WERI-Rb-1 (cell line): ENCODE data around the gene PTP4A1.

Experiments used
- DNase-seq: peaks from one replicate; pipeline ENCODE4 v3.0.0-alpha.2; 2020
- H3K27ac ChIP-seq: fragments of 250-450 bp; sonication (Bioruptor Pico); 2 replicates; pipeline ENCODE4 v1.5.1; 2020; ENCODE audit warnings: mild to moderate bottlenecking, moderate library complexity
- H3K27me3 ChIP-seq: fragments of 250-450 bp; sonication (Bioruptor Pico); 2 replicates; pipeline ENCODE4 v1.5.1; 2021; ENCODE audit warnings: mild to moderate bottlenecking, low read depth, moderate library complexity; ENCODE audit not compliant: insufficient read depth, severe bottlenecking
- H3K36me3 ChIP-seq: fragments of 250-450 bp; sonication (Bioruptor Pico); 2 replicates; pipeline ENCODE4 v1.5.1; 2020; ENCODE audit warnings: mild to moderate bottlenecking, moderate library complexity
- H3K4me3 ChIP-seq: 2 replicates; pipeline ENCODE4 v1.5.1; 2011; ENCODE audit warnings: low read depth, mild to moderate bottlenecking, control low read depth, low read length
- H3K9me3 ChIP-seq: fragments of 250-450 bp; sonication (Bioruptor Pico); 2 replicates; pipeline ENCODE4 v1.5.1; 2021; ENCODE audit warnings: mild to moderate bottlenecking, moderate library complexity; ENCODE audit not compliant: severe bottlenecking
- CTCF ChIP-seq: IDR thresholded peaks from 2 replicates; pipeline ENCODE4 v1.5.1; 2011; ENCODE audit warnings: low read depth, mild to moderate bottlenecking, control low read depth, inconsistent platforms, low read length

Gene PTP4A1

GRCh38 chr6:63549076-63549475 is 23.2 kb upstream of the PTP4A1 start:
- H3K36me3 ChIP-seq = no peaks in the 10 kb centered on the region
- no peak for DNase-seq
- H3K27ac ChIP-seq = no peak overlapping the region
- H3K9me3 ChIP-seq = no peaks in the 10 kb centered on the region
- no peaks in the 10 kb centered on the region for H3K27me3 ChIP-seq
- no peak overlapping the region for H3K4me3 ChIP-seq
- no peak for TF ChIP-seq CTCF

- Histone ChIP-seq H3K27ac (no peak overlapping the region), H3K27me3 (no peaks in the 10 kb centered on the region), H3K9me3 (no peaks in the 10 kb centered on the region), H3K36me3 (no peaks in the 10 kb centered on the region), H3K4me3 (no peak overlapping the region)
- no peak for DNase-seq
- TF ChIP-seq CTCF = no peak
These were observed 19.1 kb upstream of the PTP4A1 start for GRCh38 chr6:63553208-63553607.

- Histone ChIP-seq H3K27me3 (no peaks in the 10 kb centered on the region), H3K9me3 (no peaks in the 10 kb centered on the region), H3K36me3 (no peaks in the 10 kb centered on the region), H3K27ac (no peak overlapping the region), H3K4me3 (no peak overlapping the region)
- no peak for TF ChIP-seq CTCF
- DNase-seq = no peak
These were observed 18.4 kb upstream of the PTP4A1 start for GRCh38 chr6:63553900-63554299.

- H3K4me3 ChIP-seq = no peak overlapping the region
- DNase-seq = no peak
- no peak for TF ChIP-seq CTCF
- no peaks in the 10 kb centered on the region for H3K36me3 ChIP-seq
- no peaks in the 10 kb centered on the region for H3K9me3 ChIP-seq
- H3K27me3 ChIP-seq = no peaks in the 10 kb centered on the region
- no peak overlapping the region for H3K27ac ChIP-seq
These were observed 17.5 kb upstream of the PTP4A1 start for GRCh38 chr6:63554782-63555181.

- Histone ChIP-seq H3K36me3 (no peaks in the 10 kb centered on the region), H3K27me3 (no peaks in the 10 kb centered on the region), H3K27ac (no peak overlapping the region), H3K9me3 (no peaks in the 10 kb centered on the region), H3K4me3 (no peak overlapping the region)
- no peak for DNase-seq
- TF ChIP-seq CTCF = no peak
These were observed 15.9 kb upstream of the PTP4A1 start for GRCh38 chr6:63556369-63556768.

GRCh38 chr6:63558278-63558677 is 14.0 kb upstream of the PTP4A1 start:
- Histone ChIP-seq H3K9me3 (no peaks in the 10 kb centered on the region), H3K27me3 (no peaks in the 10 kb centered on the region), H3K36me3 (no peaks in the 10 kb centered on the region), H3K4me3 (no peak overlapping the region), H3K27ac (no peak overlapping the region)
- no peak for DNase-seq
- no peak for TF ChIP-seq CTCF
